Fibroblast of lung (primary cell): ENCODE results near the gene RNF167.

Experiments used
- EZH2 ChIP-seq: IDR thresholded peaks from 2 replicates; pipeline ENCODE4 v1.5.1; 2012; ENCODE audit warnings: low read length, control low read depth, mild to moderate bottlenecking; ENCODE audit errors: missing control alignments
- TF ChIP-seq, protein P1 (sequence below), 2 donors: IDR thresholded peaks in 1 of 2; conservative IDR thresholded peaks in 1 of 2; 1 replicate in 1 of 2; 2 replicates in 1 of 2; pipeline ENCODE4 v1.5.1; 2011 to 2012; ENCODE audit warnings: low read length in 2 of 2, control low read depth in 1 of 2, inconsistent platforms in 1 of 2, low read depth in 1 of 2, mild to moderate bottlenecking in 1 of 2

DNA sequence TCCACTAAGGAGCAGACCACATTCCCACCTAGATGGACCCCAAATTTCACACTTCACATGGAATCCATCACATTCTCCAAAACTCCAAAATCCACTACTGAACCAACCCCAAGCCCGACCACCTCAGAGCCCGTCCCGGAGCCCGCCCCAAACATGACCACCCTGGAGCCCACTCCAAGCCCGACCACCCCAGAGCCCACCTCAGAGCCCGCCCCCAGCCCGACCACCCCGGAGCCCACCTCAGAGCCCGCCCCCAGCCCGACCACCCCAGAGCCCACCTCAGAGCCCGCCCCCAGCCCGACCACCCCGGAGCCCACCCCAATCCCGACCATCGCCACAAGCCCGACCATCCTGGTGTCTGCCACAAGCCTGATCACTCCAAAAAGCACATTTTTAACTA, 6.4 kb upstream of the RNF167 start:
- TF ChIP-seq, protein P1, sequence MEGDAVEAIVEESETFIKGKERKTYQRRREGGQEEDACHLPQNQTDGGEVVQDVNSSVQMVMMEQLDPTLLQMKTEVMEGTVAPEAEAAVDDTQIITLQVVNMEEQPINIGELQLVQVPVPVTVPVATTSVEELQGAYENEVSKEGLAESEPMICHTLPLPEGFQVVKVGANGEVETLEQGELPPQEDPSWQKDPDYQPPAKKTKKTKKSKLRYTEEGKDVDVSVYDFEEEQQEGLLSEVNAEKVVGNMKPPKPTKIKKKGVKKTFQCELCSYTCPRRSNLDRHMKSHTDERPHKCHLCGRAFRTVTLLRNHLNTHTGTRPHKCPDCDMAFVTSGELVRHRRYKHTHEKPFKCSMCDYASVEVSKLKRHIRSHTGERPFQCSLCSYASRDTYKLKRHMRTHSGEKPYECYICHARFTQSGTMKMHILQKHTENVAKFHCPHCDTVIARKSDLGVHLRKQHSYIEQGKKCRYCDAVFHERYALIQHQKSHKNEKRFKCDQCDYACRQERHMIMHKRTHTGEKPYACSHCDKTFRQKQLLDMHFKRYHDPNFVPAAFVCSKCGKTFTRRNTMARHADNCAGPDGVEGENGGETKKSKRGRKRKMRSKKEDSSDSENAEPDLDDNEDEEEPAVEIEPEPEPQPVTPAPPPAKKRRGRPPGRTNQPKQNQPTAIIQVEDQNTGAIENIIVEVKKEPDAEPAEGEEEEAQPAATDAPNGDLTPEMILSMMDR (conservative IDR thresholded peaks at IDR 0.05 in 1 of 2, IDR thresholded peaks at IDR 0.05 in 1 of 2; ENCODE audit: low read depth in 1 of 2, low read length in 2 of 2) = no peak
- no peak for TF ChIP-seq EZH2
